Endothelial cell of umbilical vein (primary cell): ENCODE measurements around the gene RBM18. TPM values are rescaled to one million over a fixed set of nuclear protein-coding genes. Genes with fewer than 3 reads are reported as not detected.
A peak's percentile ranks its signal among the peaks of the same experiment; 100 is the strongest.

Source experiments
- BruUV-seq: library from RNA; stranded (reverse); fragments of 400-500 nt; replicated peaks from 2 replicates; lab custom pipeline; 2021; lab: Mats Ljungman, UMichigan
- CTCF ChIA-PET: fragments of 300-600, 350-600 bp; sonication (Branson Sonifier 250); formaldehyde crosslinking; loops from one replicate; lab custom pipeline; 2021; ENCODE audit warnings: antibody characterized with exemption, inconsistent platforms; lab: Charles Lee
- POLR2A ChIA-PET: fragments of 300-600, 350-600 bp; sonication (Branson Sonifier 250); formaldehyde crosslinking; loops from one replicate; lab custom pipeline; 2021; ENCODE audit warnings: antibody characterized with exemption, inconsistent platforms; lab: Charles Lee
- DNase-seq: peaks from one replicate; pipeline ENCODE4 v3.0.0-alpha.2; 2011; ENCODE audit warnings: low read depth, low spot score
- FAIRE-seq: peaks from 2 replicates; lab custom pipeline; 2011; peaks lifted over from hg19 to GRCh38; lab: Jason Lieb, UNC
- H2AFZ ChIP-seq: 2 replicates; pipeline ENCODE4 v1.6.0; 2012; ENCODE audit warnings: low read depth, low read length, control low read depth, inconsistent platforms
- H3K27ac ChIP-seq: 2 replicates; pipeline ENCODE4 v1.5.1; 2011; ENCODE audit warnings: low read depth, mild to moderate bottlenecking, control low read depth, low read length, moderate library complexity; ENCODE audit not compliant: insufficient read depth
- H3K27me3 ChIP-seq, 2 experiments: 2 replicates each; pipeline versions ENCODE4 v1.6.0 to v1.6.1; 2011; ENCODE audit warnings: low read length in 2 of 2, mixed read lengths in 1 of 2; ENCODE audit not compliant: control insufficient read depth in 2 of 2, insufficient read depth in 2 of 2
- H3K36me3 ChIP-seq, 2 experiments: 2 replicates in 1 of 2; 3 replicates in 1 of 2; pipeline ENCODE4 v1.5.1; 2011; ENCODE audit warnings: low read length in 2 of 2, mild to moderate bottlenecking in 1 of 2, moderate library complexity in 1 of 2; ENCODE audit not compliant: control insufficient read depth in 2 of 2, insufficient read depth in 2 of 2; ENCODE audit errors: extremely low read depth in 1 of 2
- H3K4me1 ChIP-seq: 3 replicates; pipeline ENCODE4 v1.5.1; 2011; ENCODE audit warnings: mild to moderate bottlenecking, low read length; ENCODE audit not compliant: control insufficient read depth, insufficient read depth; ENCODE audit errors: extremely low read depth
- H3K4me2 ChIP-seq: 2 replicates; pipeline ENCODE4 v1.6.1; 2011; ENCODE audit warnings: low read length, control low read depth, mixed read lengths; ENCODE audit not compliant: insufficient read depth
- H3K4me3 ChIP-seq, 3 experiments: fragments of 200-600 bp in 1 of 3; sonication (generic), shearing (Covaris generic) in 1 of 3; replicated peaks in 1 of 3; 2 replicates each; pipeline ENCODE4 v1.5.1; 2011 to 2016; ENCODE audit warnings: control low read depth in 3 of 3, low read length in 3 of 3, mild to moderate bottlenecking in 2 of 3, inconsistent platforms in 1 of 3, low read depth in 1 of 3, moderate library complexity in 1 of 3; ENCODE audit not compliant: insufficient read depth in 1 of 3
- H3K79me2 ChIP-seq: 2 replicates; pipeline ENCODE4 v1.6.0; 2012; ENCODE audit warnings: low read length, inconsistent platforms; ENCODE audit not compliant: control insufficient read depth, insufficient read depth
- H3K9ac ChIP-seq: replicated peaks from 2 replicates; pipeline ENCODE3; 2011; ENCODE audit warnings: low read length, control low read depth; ENCODE audit not compliant: insufficient read depth; ENCODE audit errors: extremely low read depth
- H3K9me1 ChIP-seq: replicated peaks from 3 replicates; pipeline ENCODE4 v1.6.0; 2011; ENCODE audit warnings: mild to moderate bottlenecking, low read length; ENCODE audit not compliant: control insufficient read depth, insufficient read depth; ENCODE audit errors: extremely low read depth
- H3K9me3 ChIP-seq: replicated peaks from 2 replicates; pipeline ENCODE4 v1.5.1; 2012; ENCODE audit warnings: low read length, inconsistent platforms; ENCODE audit not compliant: control insufficient read depth, insufficient read depth
- H4K20me1 ChIP-seq: replicated peaks from 2 replicates; pipeline ENCODE3; 2011; ENCODE audit warnings: mild to moderate bottlenecking, low read length; ENCODE audit not compliant: control insufficient read depth, insufficient read depth; ENCODE audit errors: extremely low read depth
- EZH2 ChIP-seq: IDR thresholded peaks from 2 replicates; pipeline ENCODE4 v1.6.1; 2012; ENCODE audit warnings: borderline replicate concordance, low read depth, mild to moderate bottlenecking, moderate library complexity, low read length, inconsistent platforms; ENCODE audit not compliant: severe bottlenecking
- FOS ChIP-seq: IDR thresholded peaks from 2 replicates; pipeline ENCODE4 v1.6.1; 2011; ENCODE audit warnings: mild to moderate bottlenecking, low read length, moderate library complexity, borderline replicate concordance; ENCODE audit not compliant: insufficient read depth
- GATA2 ChIP-seq: IDR thresholded peaks from 2 replicates; pipeline ENCODE4 v1.7.0; 2011; ENCODE audit warnings: low read depth, mild to moderate bottlenecking, moderate library complexity, mixed read lengths, low read length; ENCODE audit not compliant: insufficient read length, insufficient read depth
- JUN ChIP-seq: IDR thresholded peaks from 2 replicates; pipeline ENCODE4 v1.6.1; 2011; ENCODE audit warnings: borderline replicate concordance, low read depth; ENCODE audit not compliant: insufficient read length, insufficient read depth
- MYC ChIP-seq: IDR thresholded peaks from one replicate; pipeline ENCODE4 v1.6.1; 2011; ENCODE audit warnings: mild to moderate bottlenecking, low read depth, low read length
- POLR2A ChIP-seq: IDR thresholded peaks from 2 replicates; pipeline ENCODE4 v1.6.1; 2012; ENCODE audit warnings: low read depth, mild to moderate bottlenecking, control low read depth, low read length
- POLR2AphosphoS5 ChIP-seq: IDR thresholded peaks from 2 replicates; pipeline ENCODE4 v1.6.1; 2012; ENCODE audit warnings: low read depth, mild to moderate bottlenecking, control low read depth, low read length, moderate library complexity; ENCODE audit not compliant: insufficient read depth
- dilution Hi-C: fragments of 300-500 bp; cut with MboI; formaldehyde crosslinking; loops from one replicate; pipeline ENCODE4 v1.15.0; 2019; ENCODE audit warnings: low sequenced_read_pairs; ENCODE audit not compliant: extremely low pct_ligation_motif_present
- intact Hi-C: fragments of 100-400 bp; cut with micrococcal nuclease; formaldehyde crosslinking; loops from one replicate; pipeline ENCODE4 v1.10.0; 2022
- polyA plus RNA-seq, 4 experiments: library from polyadenylated mRNA; depleted of rRNA in 3 of 4; stranded (reverse) in 3 of 4; unstranded in 1 of 4; fragments of >200 nt; gene quantifications; 2 replicates each; pipeline versions ENCODE4 v1.2.1 to v1.2.3, GENCODE V29; 2011 to 2012; ENCODE audit warnings: missing spikeins in 1 of 4
- total RNA-seq: library from RNA; stranded (reverse); gene quantifications from 2 replicates; pipeline ENCODE4 v1.2.3, GENCODE V29; 2021

The RBM18 gene
- total and polyA plus RNA-seq, 2 donors (not counting 3 experiments of a cell fraction or from before 2014, with no cell fraction given): 7.9 to 26.9 TPM

GRCh38 chr9:122307925-122308324 is 43.3 kb upstream of the RBM18 start:
- Histone ChIP-seq H3K9me1 (no peaks in the 10 kb centered on the region), H3K9ac (peak overlapping the region; percentile 46), H3K27ac (peak overlapping the region; percentile 84), H3K9me3 (no peaks in the 10 kb centered on the region), H3K79me2 (no peaks in the 10 kb centered on the region), H3K36me3 (peaks cover 0 to 2% of the 10 kb centered on the region in 2 experiments), H3K4me2 (peak overlapping the region; percentile 32), H3K4me3 (no peak overlapping the region), H3K27me3 (no peaks in the 10 kb centered on the region), H2AFZ (no peak overlapping the region), H3K4me1 (peaks cover 53% of the 10 kb centered on the region), H4K20me1 (no peaks in the 10 kb centered on the region)
- TF ChIP-seq POLR2A (no peak), FOS (peak; percentile 51), MYC (no peak), JUN (peak; percentile 35), EZH2 (no peak), POLR2AphosphoS5 (peak; percentile 77), GATA2 (peak; percentile 52)
- POLR2A ChIA-PET: interaction anchor here (0.7 to 2.0 kb wide), 4 partner anchors 43 to 173 kb away, joined by 3 to 9 read pairs (median 5); partner anchors contain the start of genes MRRF and RBM18
- dilution Hi-C loops (no loop called here), intact Hi-C loops (loop anchor here (1.0 to 2.0 kb wide), 7 partner anchors 39 to 509 kb away; partner anchors contain the start of genes MORN5, MRRF, NDUFA8 and RBM18)
- FAIRE-seq (peak; percentile 94), DNase-seq (peak; percentile 92)
- CTCF ChIA-PET: interaction anchor here (0.8 to 3.4 kb wide), 17 partner anchors 13 to 185 kb away, joined by 3 to 25 read pairs (median 4); partner anchors contain the start of genes MRRF and RBM18
- BruUV-seq: no TSS peak
